GM18499 (cell line): ENCODE data around the gene ITGA11.

Source experiments
- ATAC-seq: cut with Tn5 transposase; IDR thresholded peaks from one replicate; pipeline ENCODE4 v1.9.1; 2021; ENCODE audit warnings: moderate number of reproducible peaks; ENCODE audit not compliant: insufficient read depth, unreplicated experiment

Gene ITGA11

DNA sequence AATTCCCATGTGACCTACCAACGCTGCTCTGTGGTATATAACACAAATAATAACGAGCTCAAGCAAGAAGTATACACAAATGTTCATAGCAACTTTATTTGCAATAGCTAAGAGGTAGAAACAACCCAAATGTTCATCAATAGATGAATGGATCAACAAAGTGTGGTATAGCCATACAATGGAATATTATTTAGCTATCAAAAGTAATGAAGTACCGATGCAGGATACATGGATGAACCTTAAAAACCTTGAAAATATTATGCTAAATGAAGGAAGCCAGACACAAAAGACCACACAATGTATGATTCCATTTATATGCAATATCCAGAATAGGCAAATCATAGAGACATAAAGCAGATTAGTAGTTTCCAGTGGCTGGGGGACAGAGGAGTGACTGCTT lies 170.0 kb downstream of the ITGA11 start:
- no peak for ATAC-seq

DNA sequence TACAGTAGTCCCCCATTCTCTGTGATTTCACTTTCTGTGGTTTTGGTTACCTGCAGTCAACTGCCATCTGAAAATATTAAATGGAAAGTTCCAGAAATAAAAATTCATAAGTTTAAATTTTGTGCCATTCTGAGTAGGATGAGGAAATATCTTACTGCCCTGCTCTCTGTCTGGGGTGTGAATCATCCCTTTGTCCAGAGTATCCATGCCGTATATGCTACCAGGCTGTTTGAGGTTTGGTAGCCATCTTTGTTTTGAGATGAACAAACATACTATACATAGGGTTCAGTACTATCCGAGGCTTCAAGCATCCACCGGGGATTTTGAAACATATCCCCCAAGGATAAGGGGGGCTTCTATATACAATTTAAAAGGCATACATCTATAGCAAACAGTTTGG lies 170.7 kb downstream of the ITGA11 start:
- no peak for ATAC-seq

DNA sequence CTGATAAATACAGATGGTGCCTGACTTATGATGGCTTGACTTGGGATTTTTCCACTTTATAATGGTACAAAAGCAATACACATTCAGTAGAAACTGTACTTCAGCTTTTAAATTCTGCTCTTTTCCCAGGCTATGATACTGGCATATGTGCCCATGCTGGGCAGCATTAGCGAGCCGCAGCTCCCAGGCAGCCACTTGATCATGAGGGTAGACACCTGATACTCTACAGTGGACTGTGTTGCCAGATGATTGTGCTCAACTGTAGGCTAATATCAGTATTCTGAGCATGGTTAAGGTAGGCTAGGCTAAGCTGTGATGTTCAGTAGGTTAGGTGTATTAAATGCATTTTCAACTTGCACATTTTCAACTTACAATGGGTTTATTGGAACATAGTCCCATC lies 172.1 kb downstream of the ITGA11 start:
- no peak for ATAC-seq

DNA sequence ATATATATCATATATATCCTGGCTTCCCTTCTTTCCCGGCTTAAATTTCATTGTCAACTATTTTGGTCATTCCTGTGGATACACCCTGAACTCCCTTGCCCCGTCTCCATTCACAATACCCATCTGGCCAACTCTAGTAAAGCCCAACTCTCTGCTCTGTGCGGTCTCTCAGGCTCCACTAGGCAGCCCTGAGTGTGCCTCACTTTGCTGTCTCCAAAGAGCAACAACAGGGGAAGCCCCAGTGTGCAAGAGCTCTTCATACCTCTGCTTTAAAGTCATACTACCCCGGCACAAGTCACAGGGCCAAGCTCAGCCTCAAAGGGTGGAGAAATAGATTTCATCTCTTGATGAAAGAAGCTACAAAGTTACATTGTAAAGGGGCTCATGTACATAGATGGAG lies 173.3 kb downstream of the ITGA11 start:
- no peak for ATAC-seq

DNA sequence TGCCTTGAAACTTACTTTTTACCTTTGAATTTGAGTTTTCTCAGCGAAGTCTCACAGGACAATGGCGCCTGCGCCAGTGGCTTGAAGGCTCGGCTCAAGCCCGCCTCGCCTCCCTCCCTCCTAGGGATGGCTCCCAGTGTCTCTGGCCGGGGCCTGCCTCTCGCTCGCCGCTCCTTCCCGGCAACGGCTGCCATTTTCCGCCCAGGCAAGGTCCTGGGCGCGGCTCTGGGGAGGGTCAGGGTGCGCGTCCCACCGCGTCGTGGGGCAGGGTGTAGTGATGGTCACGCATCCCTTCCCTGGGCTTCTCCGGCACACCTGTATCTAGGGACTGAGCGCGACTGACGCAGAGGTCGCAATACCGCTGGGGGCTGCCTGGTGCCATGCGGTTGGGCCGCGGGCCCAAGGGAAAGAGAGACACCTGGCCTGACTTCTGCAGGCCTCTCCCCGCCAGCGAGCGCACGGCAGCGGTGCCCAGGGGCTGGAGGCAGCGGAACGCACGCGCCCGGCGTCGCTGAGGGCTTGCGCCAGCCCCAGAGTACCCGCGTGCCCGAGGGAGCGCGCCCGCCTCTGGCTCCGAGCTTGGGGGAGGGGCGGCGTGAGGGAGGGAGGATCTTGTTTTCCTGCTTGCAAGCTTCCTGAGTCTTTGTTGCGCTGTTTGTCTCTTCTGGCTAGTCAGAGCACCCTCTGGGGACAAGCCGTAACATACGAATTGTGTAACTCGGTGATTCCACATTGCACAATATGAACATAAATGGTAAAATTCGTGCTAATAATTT lies 175.1 kb downstream of the ITGA11 start:
- no peak for ATAC-seq

DNA sequence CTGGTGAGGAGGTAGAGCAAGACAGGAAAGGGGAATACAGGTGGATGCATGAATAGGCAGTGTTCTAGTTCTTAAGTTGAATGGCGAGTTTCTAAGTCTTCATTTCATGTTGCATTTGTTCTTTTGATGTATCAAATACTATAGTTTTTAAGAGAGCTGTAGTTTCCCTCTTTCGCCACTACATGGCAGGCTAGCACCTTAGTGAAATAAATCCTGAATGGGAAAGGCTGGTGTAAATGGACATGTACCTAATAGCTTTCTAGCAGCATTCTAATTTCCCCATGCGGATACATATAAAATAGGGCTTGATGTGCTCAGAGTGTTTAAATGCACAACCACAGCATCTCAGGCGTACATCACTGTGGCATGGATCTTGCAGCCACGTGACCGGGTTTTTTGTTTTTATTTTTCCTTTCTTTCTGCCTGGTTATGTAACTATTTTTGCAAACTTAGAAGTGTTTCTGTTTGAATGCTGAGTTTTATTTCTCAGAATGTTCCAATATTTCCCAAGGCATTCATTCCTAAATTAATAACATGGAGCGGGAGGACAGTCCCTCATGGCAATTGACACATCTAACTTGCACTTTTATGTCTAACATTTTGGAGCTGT lies 178.9 kb downstream of the ITGA11 start:
- ATAC-seq, result no peak

DNA sequence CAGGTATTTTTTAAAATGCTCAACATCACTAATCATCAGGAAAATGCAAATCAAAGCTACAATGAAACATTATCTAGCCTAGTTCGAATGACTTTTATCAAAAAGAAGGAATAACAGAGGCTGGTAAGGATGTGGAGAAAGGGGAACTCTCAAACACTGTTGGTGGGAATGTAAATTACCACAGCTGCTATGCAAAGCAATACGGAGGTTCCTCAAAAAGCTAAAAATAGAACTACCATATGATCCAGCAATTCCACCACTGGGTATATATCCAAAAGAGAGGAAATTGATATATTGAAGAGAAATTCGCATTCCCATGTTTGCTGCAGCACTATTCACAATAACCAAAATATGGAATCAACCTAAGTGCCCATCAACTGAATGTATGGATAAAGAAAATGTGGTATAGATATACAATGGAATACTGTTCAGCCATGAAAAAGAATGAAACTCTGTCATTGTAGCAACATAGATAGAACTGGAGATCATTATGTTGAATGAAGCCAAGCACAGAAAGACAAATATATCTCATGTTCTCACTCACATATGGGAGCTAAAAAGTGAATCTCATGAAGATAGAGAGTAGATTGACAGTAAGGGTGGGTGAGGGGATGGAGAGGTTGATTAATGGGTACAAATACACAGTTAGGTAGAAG lies 182.8 kb downstream of the ITGA11 start:
- no peak for ATAC-seq
